Pancreas (tissue), 10 donors: ENCODE data around the gene GRK2. TPM values are rescaled to one million over a fixed set of nuclear protein-coding genes. Genes with fewer than 3 reads are reported as not detected.

Source experiments
- ATAC-seq, 4 donors: fragments of 200-7000 bp; cut with Tn5 transposase; one replicate each; pipeline versions ENCODE4 v1.8.0 to v1.9.1; 2020; ENCODE audit warnings: mild to moderate bottlenecking in 4 of 4, moderate library complexity in 4 of 4
- DNase-seq, 6 donors: peaks; one replicate each; pipeline ENCODE4 v3.0.0-alpha.2; 2020
- FAIRE-seq: peaks from 2 replicates; lab custom pipeline; 2012; peaks lifted over from hg19 to GRCh38; lab: Jason Lieb, UNC
- H3K27ac ChIP-seq, 4 donors: fragments of 200-600 bp; sonication (generic); 1 replicate in 3 of 4; 2 replicates in 1 of 4; pipeline versions ENCODE4 v1.5.0 to v1.8.0; 2020
- H3K27me3 ChIP-seq, 4 donors: fragments of 200-600 bp; one replicate each; pipeline ENCODE4 v1.8.0; 2021
- H3K36me3 ChIP-seq, 3 donors: fragments of 200-600 bp; sonication (generic) in 1 of 3; one replicate each; pipeline versions ENCODE4 v1.5.0 to v1.8.0; 2020 to 2021
- H3K4me1 ChIP-seq, 3 donors: fragments of 200-600 bp; one replicate each; pipeline ENCODE4 v1.8.0; 2021
- H3K4me3 ChIP-seq, 4 donors: fragments of 200-600 bp; sonication (generic) in 2 of 4; one replicate each; pipeline versions ENCODE4 v1.5.0 to v1.8.0; 2020 to 2021
- H3K9me3 ChIP-seq, 4 donors: fragments of 200-600 bp; one replicate each; pipeline ENCODE4 v1.8.0; 2021
- WGBS, 2 donors: extraction: QIAGEN DNeasy Blood & Tissue Kit; methylation state at CpG; one replicate each; pipeline ENCODE4 v1.1.7; 2013; 5-methylcytosine and 5-hydroxymethylcytosine counted together
- intact Hi-C, 3 donors: fragments of 100-400 bp; cut with DNase I; formaldehyde crosslinking; loops; one replicate each; pipeline versions ENCODE4 v1.11.1 to v1.14.2; 2022
- polyA plus RNA-seq, 2 donors: library from polyadenylated mRNA; stranded (reverse); fragments of 200-250 nt; gene quantifications; one replicate each; pipeline ENCODE4 v1.2.3, GENCODE V29; 2013
- total RNA-seq, 6 donors: library from RNA; stranded (reverse); fragmentation: NEBNext Ultra II Directional in 4 of 6; extraction: Animal tissue kit (Norgen Biotek cat#: 25700) in 4 of 6; gene quantifications; one replicate each; pipeline versions ENCODE4 v1.2.1 to v1.2.4, GENCODE V29; 2021 to 2023
- TF ChIP-seq, protein P1 (sequence below), 4 donors: fragments of 200-600 bp; sonication (generic) in 3 of 4; IDR thresholded peaks; one replicate each; pipeline versions ENCODE4 v1.5.0 to v1.8.0; 2021; ENCODE audit warnings: antibody characterized with exemption in 4 of 4
- donor health status: healthy with polysubstance abuse.
- donor health status: DM: no; HTN: no; CAD: no; lungs with moderate emphysema.
- donor health status: DM: no; HTN: no; CAD: no.
- donor health status: control.
- donor health status: control.
- donor health status: Bipolar disorder and iron deficiency.
- donor health status: DM: yes; HTN: yes; CAD: no.
- donor health status: DM: no; HTN: no; CAD: no.
- donor health status: DM: no; HTN: no; CAD: no.
- donor health status: DM: yes; HTN: yes; CAD: no.

Gene GRK2
- total and polyA plus RNA-seq, 8 donors = 19.1 to 60.6 (median 24.2) TPM

DNA sequence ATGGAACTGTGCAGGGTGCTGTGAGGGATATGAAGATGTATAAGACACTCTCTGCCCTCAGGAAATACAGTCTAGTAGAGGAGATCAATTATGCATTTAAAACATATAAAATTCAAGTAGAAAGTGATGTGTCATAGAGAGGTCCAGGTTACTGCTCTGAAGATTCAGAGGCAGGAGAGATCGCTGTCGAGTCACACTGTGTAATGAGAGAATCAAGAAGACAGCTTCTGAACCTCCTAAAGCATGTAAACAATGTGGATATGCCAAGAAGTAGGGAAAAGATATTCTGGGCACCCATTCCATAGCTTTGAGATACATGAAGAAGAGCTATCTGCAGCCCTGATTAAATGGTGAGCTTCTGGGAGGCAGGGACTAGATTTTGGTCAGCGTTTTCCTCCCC lies 53.7 kb downstream of the GRK2 start:
- no peak for FAIRE-seq
- no peak for DNase-seq
- H3K4me1 ChIP-seq = peaks cover 0 to 13% (median 6%) of the 10 kb centered on the region in 3 donors
- 82 to 89% methylated on average over 3 of the region's 3 CpGs for WGBS, 2 donors
- no peak overlapping the region for H3K27ac ChIP-seq
- H3K27me3 ChIP-seq = no peaks in the 10 kb centered on the region
- no peaks in the 10 kb centered on the region for H3K36me3 ChIP-seq
- no peak overlapping the region for H3K4me3 ChIP-seq
- ATAC-seq = no peak
- intact Hi-C loops = no loop called here
- H3K9me3 ChIP-seq = no peaks in the 10 kb centered on the region
- TF ChIP-seq, protein P1, sequence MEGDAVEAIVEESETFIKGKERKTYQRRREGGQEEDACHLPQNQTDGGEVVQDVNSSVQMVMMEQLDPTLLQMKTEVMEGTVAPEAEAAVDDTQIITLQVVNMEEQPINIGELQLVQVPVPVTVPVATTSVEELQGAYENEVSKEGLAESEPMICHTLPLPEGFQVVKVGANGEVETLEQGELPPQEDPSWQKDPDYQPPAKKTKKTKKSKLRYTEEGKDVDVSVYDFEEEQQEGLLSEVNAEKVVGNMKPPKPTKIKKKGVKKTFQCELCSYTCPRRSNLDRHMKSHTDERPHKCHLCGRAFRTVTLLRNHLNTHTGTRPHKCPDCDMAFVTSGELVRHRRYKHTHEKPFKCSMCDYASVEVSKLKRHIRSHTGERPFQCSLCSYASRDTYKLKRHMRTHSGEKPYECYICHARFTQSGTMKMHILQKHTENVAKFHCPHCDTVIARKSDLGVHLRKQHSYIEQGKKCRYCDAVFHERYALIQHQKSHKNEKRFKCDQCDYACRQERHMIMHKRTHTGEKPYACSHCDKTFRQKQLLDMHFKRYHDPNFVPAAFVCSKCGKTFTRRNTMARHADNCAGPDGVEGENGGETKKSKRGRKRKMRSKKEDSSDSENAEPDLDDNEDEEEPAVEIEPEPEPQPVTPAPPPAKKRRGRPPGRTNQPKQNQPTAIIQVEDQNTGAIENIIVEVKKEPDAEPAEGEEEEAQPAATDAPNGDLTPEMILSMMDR (IDR thresholded peaks at IDR 0.05) = no peak

DNA sequence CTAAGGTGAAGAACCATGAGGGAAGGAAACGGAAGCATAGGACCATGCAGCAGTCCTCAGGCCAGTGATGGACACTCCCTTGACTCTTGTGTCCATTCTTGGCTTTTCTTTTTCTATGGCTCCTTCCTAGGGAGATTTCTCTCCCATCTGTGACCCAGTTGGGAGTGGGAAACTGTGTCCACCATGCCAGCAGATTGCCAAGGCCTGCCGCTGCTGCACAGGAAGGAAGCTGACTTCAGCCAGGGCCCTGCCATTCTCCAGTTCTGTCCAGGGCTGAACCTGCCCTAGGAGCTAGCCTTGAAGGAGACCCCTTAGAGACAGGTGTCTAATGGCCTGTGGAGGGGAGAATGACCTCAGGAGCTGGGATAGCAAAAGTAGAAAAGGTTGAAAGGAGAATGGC lies 54.4 kb downstream of the GRK2 start:
- no peak overlapping the region for H3K27ac ChIP-seq
- H3K36me3 ChIP-seq = no peaks in the 10 kb centered on the region
- H3K27me3 ChIP-seq = no peaks in the 10 kb centered on the region
- TF ChIP-seq, protein P1 (IDR thresholded peaks at IDR 0.05) = no peak
- no peak for ATAC-seq
- intact Hi-C loops = no loop called here
- DNase-seq = no peak
- no peak for FAIRE-seq
- no peaks in the 10 kb centered on the region for H3K9me3 ChIP-seq
- H3K4me3 ChIP-seq = no peak overlapping the region
- H3K4me1 ChIP-seq = peaks cover 0 to 13% (median 6%) of the 10 kb centered on the region in 3 donors
- WGBS, 2 donors = 88 to 89% methylated on average over 2 of the region's 2 CpGs

DNA sequence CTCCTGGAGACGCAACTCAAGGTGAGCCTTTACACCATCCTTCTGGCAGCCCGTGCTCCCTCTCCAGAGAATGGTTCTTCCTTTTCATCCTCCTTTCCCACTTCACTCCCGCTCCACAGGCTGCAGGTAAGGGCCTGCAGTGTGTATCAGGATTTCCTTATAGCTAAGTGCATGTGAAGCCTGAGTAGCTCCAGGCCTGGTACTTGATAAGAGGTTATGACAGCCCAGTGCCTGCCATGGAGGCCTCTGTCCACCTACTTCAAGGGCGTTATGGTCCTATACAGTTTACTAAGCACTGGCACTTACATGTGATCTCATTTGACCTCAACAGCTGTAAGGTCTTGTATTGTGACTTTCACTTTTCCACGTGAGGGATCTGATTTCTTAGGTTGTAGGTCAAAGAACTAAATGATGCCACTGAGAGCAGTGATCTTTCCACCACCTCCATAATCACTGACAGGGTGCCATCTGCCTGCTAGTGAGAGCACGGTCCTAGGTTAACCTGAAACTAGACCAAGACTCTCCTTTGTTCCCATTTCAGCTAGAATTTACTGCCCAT lies 55.1 kb downstream of the GRK2 start:
- no peak for ATAC-seq
- Histone ChIP-seq H3K4me3 (no peak overlapping the region), H3K36me3 (no peaks in the 10 kb centered on the region), H3K27me3 (no peaks in the 10 kb centered on the region), H3K4me1 (peaks cover 0 to 11% (median 6%) of the 10 kb centered on the region in 3 donors), H3K27ac (no peak overlapping the region), H3K9me3 (no peaks in the 10 kb centered on the region)
- no peak for DNase-seq
- WGBS, 2 donors = 84 to 87% methylated on average over 6 of the region's 6 CpGs
- no peak for FAIRE-seq
- intact Hi-C loops = no loop called here
- TF ChIP-seq, protein P1 (IDR thresholded peaks at IDR 0.05) = no peak

DNA sequence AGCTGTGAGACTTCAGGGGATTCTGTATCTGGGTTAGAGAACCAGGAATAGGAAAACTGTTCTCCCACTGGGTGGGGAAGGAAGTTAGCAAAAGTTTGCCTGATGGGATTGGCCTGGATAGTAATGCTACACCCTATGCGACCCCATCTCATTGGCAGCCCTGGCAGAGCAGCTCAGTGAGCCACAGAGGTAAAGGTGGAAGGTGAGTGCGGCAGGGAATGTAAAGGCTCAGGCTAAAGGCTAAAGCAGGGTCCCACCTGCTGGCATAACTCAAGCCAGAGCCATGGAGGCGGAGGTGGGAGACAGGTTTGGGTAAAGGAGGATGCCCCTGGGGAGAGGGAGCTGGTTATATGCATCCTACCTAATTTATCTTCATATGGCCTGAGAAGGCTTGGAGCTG lies 55.8 kb downstream of the GRK2 start:
- Histone ChIP-seq H3K4me1 (peaks cover 0 to 9% (median 6%) of the 10 kb centered on the region in 3 donors), H3K36me3 (no peaks in the 10 kb centered on the region), H3K4me3 (no peak overlapping the region), H3K9me3 (no peaks in the 10 kb centered on the region), H3K27ac (no peak overlapping the region), H3K27me3 (no peaks in the 10 kb centered on the region)
- no peak for ATAC-seq
- intact Hi-C loops = no loop called here
- no peak for FAIRE-seq
- DNase-seq = no peak
- WGBS, 2 donors = 90 to 92% methylated on average over 3 of the region's 3 CpGs
- TF ChIP-seq, protein P1 (IDR thresholded peaks at IDR 0.05) = no peak

DNA sequence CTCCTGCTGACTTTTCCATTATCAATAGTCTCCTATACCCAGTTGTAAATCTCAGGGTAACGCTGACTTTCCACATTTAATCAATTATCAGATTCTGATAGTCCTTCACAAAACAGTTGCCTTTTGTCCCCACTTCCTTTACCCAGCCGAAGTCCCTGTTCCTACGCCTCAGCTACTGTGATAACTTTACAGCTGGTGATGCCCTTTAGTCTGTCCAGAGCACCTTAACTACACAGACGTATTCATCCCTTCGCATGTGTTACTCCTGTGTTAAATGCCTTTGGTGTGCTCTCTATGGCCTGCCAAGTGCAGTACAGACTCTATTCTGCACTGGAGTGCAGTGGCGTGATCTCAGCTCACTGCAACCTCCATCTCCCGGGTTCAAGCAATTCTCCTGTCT lies 57.3 kb downstream of the GRK2 start:
- H3K4me3 ChIP-seq = no peak overlapping the region
- H3K27ac ChIP-seq = no peak overlapping the region
- peaks cover 0 to 6% (median 6%) of the 10 kb centered on the region in 3 donors for H3K4me1 ChIP-seq
- FAIRE-seq = no peak
- no peak for ATAC-seq
- WGBS, 2 donors = 79 to 82% methylated on average over 7 of the region's 7 CpGs
- H3K27me3 ChIP-seq = no peaks in the 10 kb centered on the region
- no peak for DNase-seq
- no peaks in the 10 kb centered on the region for H3K36me3 ChIP-seq
- intact Hi-C loops = no loop called here
- TF ChIP-seq, protein P1 (IDR thresholded peaks at IDR 0.05) = no peak
- no peaks in the 10 kb centered on the region for H3K9me3 ChIP-seq
